Keratinocyte (primary cell): Measurements from ENCODE around the gene ATXN7.

Experiments
- CTCF ChIP-seq, 3 experiments: IDR thresholded peaks in 1 of 3; conservative IDR thresholded peaks in 1 of 3; optimal IDR thresholded peaks in 1 of 3; 2 replicates in 2 of 3; 3 replicates in 1 of 3; pipeline versions ENCODE3 to v1.5.1; 2011; ENCODE audit warnings: low read length in 3 of 3, mild to moderate bottlenecking in 3 of 3, moderate library complexity in 2 of 3, control low read depth in 1 of 3, inconsistent platforms in 1 of 3; ENCODE audit not compliant: insufficient read depth in 2 of 3; ENCODE audit errors: extremely low read depth in 1 of 3
- EZH2 ChIP-seq: IDR thresholded peaks from one replicate; pipeline ENCODE4 v1.6.1; 2012; ENCODE audit warnings: inconsistent platforms, mild to moderate bottlenecking, low read length, moderate library complexity

GRCh38 chr3:63933459-63933858 lies 69.8 kb downstream of the ATXN7 start:
- TF ChIP-seq CTCF (optimal IDR thresholded peaks at IDR 0.05 in 1 of 3, IDR thresholded peaks at IDR 0.05 in 1 of 3, conservative IDR thresholded peaks at IDR 0.05 in 1 of 3; ENCODE audit: extremely low read depth in 1 of 3, insufficient read depth in 2 of 3, low read length in 3 of 3) (no peak), EZH2 (no peak)
